ENCODE results near the gene TRAF6. TPM values are rescaled to one million over a fixed set of nuclear protein-coding genes. Genes with fewer than 3 reads are reported as not detected.

TRAF6 gene
- total and polyA plus RNA-seq, 10 of the 15 experiments (the other 5 are each of a cell fraction or from before 2014, with no cell fraction given) = 1.4 to 10.9 (median 7.0) TPM

- peak overlapping the region; percentile 77 for H3K27ac ChIP-seq (ENCODE audit: control insufficient read depth, insufficient read depth)
- CTCF ChIA-PET = interaction anchor here (0.6 to 3.6 kb wide), 13 partner anchors 9 to 1392 kb away, joined by 3 to 40 read pairs (median 4); no protein-coding TSS in a partner anchor
- FAIRE-seq = no peak
- H3K9me3 ChIP-seq (replicated peaks; ENCODE audit: control insufficient read depth, insufficient read depth, low read length) = peaks cover 2% of the 10 kb centered on the region; the same call in 1 of the 3 replicates
- peak overlapping the region; percentile 99; the same call in 1 of the 2 replicates for H2AFZ ChIP-seq (ENCODE audit: control insufficient read depth, low read depth, low read length)
- no peak for DNase-seq (ENCODE audit: low read depth, low spot score)
- in situ Hi-C loops (cut with MboI) = no loop called here
- H3K27me3 ChIP-seq (replicated peaks in 1 of 2; ENCODE audit: control insufficient read depth in 2 of 2, insufficient read depth in 2 of 2, low read length in 1 of 2) = no peaks in the 10 kb centered on the region
- H3K79me2 ChIP-seq (ENCODE audit: control insufficient read depth, insufficient read depth, low read length) = peaks cover 23% of the 10 kb centered on the region
- peak overlapping the region; percentile 83 for H3K9ac ChIP-seq (ENCODE audit: control insufficient read depth, insufficient read depth, low read length)
- H3K4me1 ChIP-seq (ENCODE audit: control insufficient read depth, insufficient read depth, low read length) = peaks cover 4% of the 10 kb centered on the region; the same call in 1 of the 2 replicates
- no TSS peak for BruUV-seq (replicated peaks)
- H3K36me3 ChIP-seq (ENCODE audit: control insufficient read depth in 2 of 2, insufficient read depth in 2 of 2, low read length in 1 of 2) = no peaks in the 10 kb centered on the region
- H4K20me1 ChIP-seq (ENCODE audit: control insufficient read depth, insufficient read depth) = no peaks in the 10 kb centered on the region
- intact Hi-C loops (cut with micrococcal nuclease; ENCODE audit: unreplicated experiment) = no loop called here
- ATAC-seq = peak; percentile 39
- no peak for TF ChIP-seq SMC3 (IDR thresholded peaks at IDR 0.05; ENCODE audit: borderline replicate concordance, low read length)
- TF ChIP-seq IKZF2 (IDR thresholded peaks at IDR 0.05) = no peak
- TF ChIP-seq CREB1 (IDR thresholded peaks at IDR 0.05; ENCODE audit: low read depth) = 0 out of 2 replicates have a peak, but pooled peaks have one; percentile 25
- TF ChIP-seq BRCA1 (IDR thresholded peaks at IDR 0.05; ENCODE audit: low read depth, low read length) = no peak
- peak; percentile 13; the same call in 1 of the 2 replicates for TF ChIP-seq CREM (IDR thresholded peaks at IDR 0.05; ENCODE audit: low read depth)
- no peak for TF ChIP-seq TCF12 (IDR thresholded peaks at IDR 0.05; ENCODE audit: low read depth, low read length)
- TF ChIP-seq CEBPZ (IDR thresholded peaks at IDR 0.05; ENCODE audit: low read depth, low read length) = no peak
- TF ChIP-seq RB1 (IDR thresholded peaks at IDR 0.05; ENCODE audit: borderline replicate concordance) = no peak
- TF ChIP-seq POLR2A (IDR thresholded peaks at IDR 0.05; ENCODE audit: low read depth, low read length) = no peak
- TF ChIP-seq FOXM1 (IDR thresholded peaks at IDR 0.05; ENCODE audit: low read depth, low read length) = 0 out of 2 replicates have a peak, but pooled peaks have one; percentile 10
- TF ChIP-seq, protein P1, sequence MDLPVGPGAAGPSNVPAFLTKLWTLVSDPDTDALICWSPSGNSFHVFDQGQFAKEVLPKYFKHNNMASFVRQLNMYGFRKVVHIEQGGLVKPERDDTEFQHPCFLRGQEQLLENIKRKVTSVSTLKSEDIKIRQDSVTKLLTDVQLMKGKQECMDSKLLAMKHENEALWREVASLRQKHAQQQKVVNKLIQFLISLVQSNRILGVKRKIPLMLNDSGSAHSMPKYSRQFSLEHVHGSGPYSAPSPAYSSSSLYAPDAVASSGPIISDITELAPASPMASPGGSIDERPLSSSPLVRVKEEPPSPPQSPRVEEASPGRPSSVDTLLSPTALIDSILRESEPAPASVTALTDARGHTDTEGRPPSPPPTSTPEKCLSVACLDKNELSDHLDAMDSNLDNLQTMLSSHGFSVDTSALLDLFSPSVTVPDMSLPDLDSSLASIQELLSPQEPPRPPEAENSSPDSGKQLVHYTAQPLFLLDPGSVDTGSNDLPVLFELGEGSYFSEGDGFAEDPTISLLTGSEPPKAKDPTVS (IDR thresholded peaks at IDR 0.05; ENCODE audit: low read depth, low read length) = peak; percentile 67; the same call in 1 of the 2 replicates
- TF ChIP-seq ZNF384 (IDR thresholded peaks at IDR 0.05; ENCODE audit: borderline replicate concordance, low read depth, low read length) = peak; percentile 57
- no peak for TF ChIP-seq SREBF1 (IDR thresholded peaks at IDR 0.05; ENCODE audit: low read length)
- TF ChIP-seq, protein P2, sequence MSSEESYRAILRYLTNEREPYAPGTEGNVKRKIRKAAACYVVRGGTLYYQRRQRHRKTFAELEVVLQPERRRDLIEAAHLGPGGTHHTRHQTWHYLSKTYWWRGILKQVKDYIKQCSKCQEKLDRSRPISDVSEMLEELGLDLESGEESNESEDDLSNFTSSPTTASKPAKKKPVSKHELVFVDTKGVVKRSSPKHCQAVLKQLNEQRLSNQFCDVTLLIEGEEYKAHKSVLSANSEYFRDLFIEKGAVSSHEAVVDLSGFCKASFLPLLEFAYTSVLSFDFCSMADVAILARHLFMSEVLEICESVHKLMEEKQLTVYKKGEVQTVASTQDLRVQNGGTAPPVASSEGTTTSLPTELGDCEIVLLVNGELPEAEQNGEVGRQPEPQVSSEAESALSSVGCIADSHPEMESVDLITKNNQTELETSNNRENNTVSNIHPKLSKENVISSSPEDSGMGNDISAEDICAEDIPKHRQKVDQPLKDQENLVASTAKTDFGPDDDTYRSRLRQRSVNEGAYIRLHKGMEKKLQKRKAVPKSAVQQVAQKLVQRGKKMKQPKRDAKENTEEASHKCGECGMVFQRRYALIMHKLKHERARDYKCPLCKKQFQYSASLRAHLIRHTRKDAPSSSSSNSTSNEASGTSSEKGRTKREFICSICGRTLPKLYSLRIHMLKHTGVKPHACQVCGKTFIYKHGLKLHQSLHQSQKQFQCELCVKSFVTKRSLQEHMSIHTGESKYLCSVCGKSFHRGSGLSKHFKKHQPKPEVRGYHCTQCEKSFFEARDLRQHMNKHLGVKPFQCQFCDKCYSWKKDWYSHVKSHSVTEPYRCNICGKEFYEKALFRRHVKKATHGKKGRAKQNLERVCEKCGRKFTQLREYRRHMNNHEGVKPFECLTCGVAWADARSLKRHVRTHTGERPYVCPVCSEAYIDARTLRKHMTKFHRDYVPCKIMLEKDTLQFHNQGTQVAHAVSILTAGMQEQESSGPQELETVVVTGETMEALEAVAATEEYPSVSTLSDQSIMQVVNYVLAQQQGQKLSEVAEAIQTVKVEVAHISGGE (CRISPR knock-in tag; IDR thresholded peaks at IDR 0.05) = no peak
- POLR2A ChIA-PET = interaction anchor here (1.1 kb wide), 1 partner anchor 16 kb away, joined by 5 read pairs; no protein-coding TSS in a partner anchor
- RAD21 ChIA-PET (ENCODE audit: unreplicated experiment) = interaction anchor here (0.6 to 1.8 kb wide), 8 partner anchors 10 to 453 kb away, joined by 3 to 18 read pairs (median 6); no protein-coding TSS in a partner anchor
- WGBS (ENCODE audit: insufficient coverage, insufficient replicate concordance, low lambda C conversion rate, missing lambda C conversion rate) = 2% methylated on average over 15 of the region's 15 CpGs
- H3K4me2 ChIP-seq (ENCODE audit: control insufficient read depth, insufficient read depth) = peak overlapping the region; percentile 53
- peak overlapping the region; percentile 86 for H3K4me3 ChIP-seq
- SMC1A ChIA-PET (ENCODE audit: uncharacterized antibody, unreplicated experiment) = interaction anchor here (0.7 to 2.9 kb wide), 6 partner anchors 9 to 213 kb away, joined by 3 to 23 read pairs (median 7); no protein-coding TSS in a partner anchor
These were observed 852 bp downstream of the TRAF6 start for GRCh38 chr11:36509201-36509639.
